BJ (cell line): ENCODE data around the gene CLSTN2. TPM values are rescaled to one million over a fixed set of nuclear protein-coding genes. Genes with fewer than 3 reads are reported as not detected.

Experiments used
- CTCF ChIA-PET: fragments of 350-600 bp; formaldehyde crosslinking; extraction: SDS; loops from one replicate; lab custom pipeline; 2021; ENCODE audit warnings: antibody characterized with exemption, inconsistent platforms; lab: Yijun Ruan, JAX
- POLR2A ChIA-PET: fragments of 300-600 bp; sonication (Branson Sonifier 250); formaldehyde crosslinking; extraction: SDS; loops from one replicate; lab custom pipeline; 2021; ENCODE audit warnings: antibody characterized with exemption; lab: Charles Lee
- DNase-seq: peaks from one replicate; pipeline ENCODE4 v3.0.0-alpha.2; 2011; ENCODE audit warnings: low read depth
- H3K27me3 ChIP-seq: 2 replicates; pipeline ENCODE4 v1.6.0; 2011; ENCODE audit warnings: low read length; ENCODE audit not compliant: control insufficient read depth, insufficient read depth
- H3K36me3 ChIP-seq: 2 replicates; pipeline ENCODE4 v1.5.1; 2011; ENCODE audit warnings: low read length; ENCODE audit not compliant: control insufficient read depth, insufficient read depth
- H3K4me3 ChIP-seq: 2 replicates; pipeline ENCODE4 v1.5.1; 2011; ENCODE audit warnings: low read depth, mild to moderate bottlenecking, control low read depth, low read length
- polyA plus RNA-seq: library from polyadenylated mRNA; depleted of rRNA; stranded (reverse); fragments of >200 nt; gene quantifications from 2 replicates; pipeline ENCODE4 v1.2.3, GENCODE V29; 2011
- TF ChIP-seq, protein P1 (sequence below): IDR thresholded peaks from 2 replicates; pipeline ENCODE4 v1.5.1; 2011; ENCODE audit warnings: low read depth, mild to moderate bottlenecking, control low read depth, inconsistent platforms, low read length, moderate library complexity; ENCODE audit not compliant: insufficient read depth

Gene CLSTN2
- polyA plus RNA-seq, 1 experiment = 1.8 TPM

DNA sequence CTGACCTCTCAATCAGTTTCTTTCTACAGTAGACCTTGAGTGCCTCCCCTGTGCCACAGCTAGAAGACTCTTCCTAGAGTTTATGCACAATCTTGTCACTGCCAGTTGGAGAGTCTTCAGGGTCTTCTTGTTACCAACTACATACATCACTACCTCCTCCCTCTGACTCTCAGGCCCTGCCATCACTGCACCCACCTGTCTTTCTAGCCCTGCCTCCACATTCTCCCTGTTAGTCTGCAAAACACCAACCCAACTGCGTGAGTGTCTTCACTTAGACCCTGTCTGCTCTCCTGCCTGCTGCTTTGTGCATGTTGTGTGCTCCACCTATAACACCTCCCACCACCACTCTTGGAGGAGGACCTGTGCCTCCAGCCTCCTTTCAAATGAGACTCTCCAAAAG lies 34.4 kb downstream of the CLSTN2 start:
- no peaks in the 10 kb centered on the region for H3K27me3 ChIP-seq
- no peak overlapping the region for H3K4me3 ChIP-seq
- no peak for DNase-seq
- TF ChIP-seq, protein P1, sequence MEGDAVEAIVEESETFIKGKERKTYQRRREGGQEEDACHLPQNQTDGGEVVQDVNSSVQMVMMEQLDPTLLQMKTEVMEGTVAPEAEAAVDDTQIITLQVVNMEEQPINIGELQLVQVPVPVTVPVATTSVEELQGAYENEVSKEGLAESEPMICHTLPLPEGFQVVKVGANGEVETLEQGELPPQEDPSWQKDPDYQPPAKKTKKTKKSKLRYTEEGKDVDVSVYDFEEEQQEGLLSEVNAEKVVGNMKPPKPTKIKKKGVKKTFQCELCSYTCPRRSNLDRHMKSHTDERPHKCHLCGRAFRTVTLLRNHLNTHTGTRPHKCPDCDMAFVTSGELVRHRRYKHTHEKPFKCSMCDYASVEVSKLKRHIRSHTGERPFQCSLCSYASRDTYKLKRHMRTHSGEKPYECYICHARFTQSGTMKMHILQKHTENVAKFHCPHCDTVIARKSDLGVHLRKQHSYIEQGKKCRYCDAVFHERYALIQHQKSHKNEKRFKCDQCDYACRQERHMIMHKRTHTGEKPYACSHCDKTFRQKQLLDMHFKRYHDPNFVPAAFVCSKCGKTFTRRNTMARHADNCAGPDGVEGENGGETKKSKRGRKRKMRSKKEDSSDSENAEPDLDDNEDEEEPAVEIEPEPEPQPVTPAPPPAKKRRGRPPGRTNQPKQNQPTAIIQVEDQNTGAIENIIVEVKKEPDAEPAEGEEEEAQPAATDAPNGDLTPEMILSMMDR = no peak
- POLR2A ChIA-PET = no interaction called here
- CTCF ChIA-PET = no interaction called here
- H3K36me3 ChIP-seq = no peaks in the 10 kb centered on the region

DNA sequence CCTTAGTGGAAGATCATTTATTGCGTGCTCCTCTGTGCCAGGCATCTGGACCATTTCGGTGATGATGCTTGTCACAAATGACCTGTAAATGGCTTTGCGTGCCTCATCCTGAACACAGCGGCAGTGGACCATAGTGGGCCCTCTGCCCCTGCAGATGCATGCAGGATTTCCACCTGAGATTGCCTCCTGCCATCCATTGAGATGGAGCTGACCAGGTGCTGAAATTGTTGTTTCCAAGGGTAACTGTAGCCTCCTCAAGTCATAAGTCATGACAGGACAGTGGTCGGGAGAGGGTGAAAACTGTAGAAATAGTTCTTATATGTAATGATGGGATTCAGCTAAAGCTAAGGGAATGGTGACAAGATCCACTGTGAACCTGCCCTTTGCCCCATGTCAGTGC lies 35.5 kb downstream of the CLSTN2 start:
- DNase-seq = no peak
- TF ChIP-seq, protein P1 = no peak
- no peaks in the 10 kb centered on the region for H3K36me3 ChIP-seq
- ChIA-PET CTCF (no interaction called here), POLR2A (no interaction called here)
- H3K27me3 ChIP-seq = no peaks in the 10 kb centered on the region
- H3K4me3 ChIP-seq = no peak overlapping the region

GRCh38 chr3:139974809-139975425 lies 39.9 kb downstream of the CLSTN2 start:
- ChIA-PET POLR2A (no interaction called here), CTCF (interaction anchor here (0.6 to 0.7 kb wide), 2 partner anchors 27 to 239 kb away, joined by 3 to 5 read pairs; no protein-coding TSS in a partner anchor)
- DNase-seq = no peak
- H3K27me3 ChIP-seq = no peaks in the 10 kb centered on the region
- TF ChIP-seq, protein P1 = no peak
- H3K36me3 ChIP-seq = no peaks in the 10 kb centered on the region
- no peak overlapping the region for H3K4me3 ChIP-seq

DNA sequence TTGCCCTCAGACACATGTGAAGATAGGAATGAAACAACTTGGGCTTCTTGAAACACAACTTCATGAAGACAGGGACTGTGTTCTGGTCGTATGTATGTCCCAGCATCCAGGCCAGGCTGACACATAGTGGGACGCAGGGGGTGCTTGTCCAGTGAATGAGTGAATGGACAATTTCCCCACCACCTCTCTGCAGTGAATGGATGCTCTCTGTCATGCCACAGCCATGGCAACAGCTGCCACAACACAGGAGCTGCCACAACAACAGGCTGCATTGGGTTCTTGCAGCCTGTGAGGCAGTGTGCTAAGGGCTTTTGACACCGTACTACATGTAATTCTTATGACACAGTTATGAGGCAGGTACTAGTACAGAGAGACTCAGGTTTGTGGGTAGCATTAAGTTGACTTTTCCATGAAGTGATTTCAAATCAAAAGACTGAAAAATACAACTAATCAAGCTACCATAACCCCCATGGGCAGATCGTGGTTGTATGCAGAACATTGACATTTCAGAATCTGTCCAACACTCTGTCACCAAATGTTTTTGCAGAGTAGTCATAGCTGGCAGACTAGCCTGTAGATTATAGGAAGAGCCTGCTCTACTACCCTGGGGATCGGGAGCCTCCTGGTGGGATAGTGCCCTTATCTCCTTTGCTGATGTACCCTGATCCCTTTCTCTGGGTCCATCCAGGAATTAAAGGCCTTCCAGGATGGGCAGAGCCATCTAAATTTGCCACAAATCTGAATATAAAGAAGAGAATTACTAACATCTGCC lies 40.8 kb downstream of the CLSTN2 start:
- Histone ChIP-seq H3K4me3 (no peak overlapping the region), H3K36me3 (no peaks in the 10 kb centered on the region), H3K27me3 (no peaks in the 10 kb centered on the region)
- TF ChIP-seq, protein P1 = no peak
- DNase-seq = no peak
- ChIA-PET CTCF (interaction anchor here (0.7 kb wide), 1 partner anchor 28 kb away, joined by 3 read pairs; no protein-coding TSS in a partner anchor), POLR2A (no interaction called here)

DNA sequence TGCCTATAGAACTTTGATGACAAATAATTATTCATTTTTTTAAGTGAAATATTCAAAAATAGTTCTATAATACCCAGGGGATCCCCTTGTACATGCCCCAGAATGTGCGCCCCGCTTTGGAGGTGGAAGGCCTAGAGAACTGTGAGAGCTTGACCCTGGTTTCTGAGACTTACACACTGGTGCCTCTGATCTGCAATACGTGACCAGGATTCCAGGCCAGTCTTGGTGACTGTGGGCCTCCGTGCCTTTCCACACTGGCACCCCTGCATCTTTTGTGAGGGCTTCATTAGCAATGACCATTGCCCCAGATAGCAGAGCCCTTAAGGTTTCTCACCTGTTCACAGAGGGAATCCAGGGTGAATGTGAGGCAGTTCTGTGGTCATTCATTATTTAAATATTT lies 44.0 kb downstream of the CLSTN2 start:
- H3K27me3 ChIP-seq = no peaks in the 10 kb centered on the region
- H3K4me3 ChIP-seq = no peak overlapping the region
- TF ChIP-seq, protein P1 = no peak
- no peaks in the 10 kb centered on the region for H3K36me3 ChIP-seq
- no peak for DNase-seq
- ChIA-PET POLR2A (no interaction called here), CTCF (no interaction called here)
